Right lobe of liver (tissue), 6 donors: Measurements from ENCODE around the gene AKAP7. TPM values are rescaled to one million over a fixed set of nuclear protein-coding genes. Genes with fewer than 3 reads are reported as not detected.

Experiments used
- ATAC-seq, 4 donors: fragments of 200-7000 bp; cut with Tn5 transposase; one replicate each; pipeline ENCODE4 v1.9.1; 2020; ENCODE audit warnings: mild to moderate bottlenecking in 4 of 4, moderate library complexity in 4 of 4
- DNase-seq, 3 donors: peaks; one replicate each; pipeline ENCODE4 v3.0.0-alpha.2; 2020
- H3K27ac ChIP-seq, 3 donors: fragments of 200-600 bp; one replicate each; pipeline ENCODE4 v1.8.0; 2022
- H3K27me3 ChIP-seq, 2 donors: fragments of 200-600 bp; one replicate each; pipeline ENCODE4 v1.8.0; 2022
- H3K36me3 ChIP-seq, 4 donors: fragments of 200-600 bp; sonication (generic) in 1 of 4; one replicate each; pipeline versions ENCODE4 v1.5.1 to v1.8.0; 2017 to 2022; ENCODE audit warnings: control low read depth in 1 of 4
- H3K4me1 ChIP-seq, 4 donors: fragments of 200-600 bp; sonication (generic) in 1 of 4; one replicate each; pipeline versions ENCODE4 v1.5.1 to v1.8.0; 2017 to 2022; ENCODE audit warnings: control low read depth in 1 of 4
- H3K4me3 ChIP-seq, 3 donors: fragments of 200-600 bp; one replicate each; pipeline ENCODE4 v1.8.0; 2022
- H3K9me3 ChIP-seq, 4 donors: fragments of 200-600 bp; sonication (generic) in 1 of 4; one replicate each; pipeline versions ENCODE4 v1.5.1 to v1.8.0; 2017 to 2022; ENCODE audit warnings: control low read depth in 1 of 4
- POLR2A ChIP-seq: fragments of 450-650 bp; IDR thresholded peaks from one replicate; pipeline ENCODE4 v1.6.1; 2017; ENCODE audit warnings: antibody characterized with exemption, mild to moderate bottlenecking
- WGBS: methylation state at CpG from one replicate; pipeline ENCODE4 v1.1.6; 2018; ENCODE audit warnings: low coverage, low lambda C conversion rate; ENCODE audit not compliant: insufficient coverage; ENCODE audit errors: missing lambda C conversion rate; 5-methylcytosine and 5-hydroxymethylcytosine counted together
- intact Hi-C, 2 donors: fragments of 100-400 bp; cut with DNase I; formaldehyde crosslinking; loops; one replicate each; pipeline versions ENCODE4 v1.11.2 to v1.14.1; 2022
- total RNA-seq, 6 experiments: library from RNA; depleted of rRNA in 2 of 6; stranded (reverse); fragments of >200 nt in 2 of 6; fragmentation: NEBNext Ultra II Directional in 3 of 6; extraction: Animal tissue kit (Norgen Biotek cat#: 25700) in 3 of 6; gene quantifications; one replicate each; pipeline versions ENCODE4 v1.1.0 to v1.2.4, GENCODE V29; 2016 to 2023
- TF ChIP-seq, protein P1 (sequence below), 4 donors: fragments of 200-600 bp in 3 of 4; fragments of 450-650 bp in 1 of 4; IDR thresholded peaks; one replicate each; pipeline versions ENCODE4 v1.5.1 to v1.8.0; 2016 to 2022; ENCODE audit warnings: antibody characterized with exemption in 4 of 4, mild to moderate bottlenecking in 2 of 4
- donor health status: DM: no; HTN: yes; CAD: no.
- donor health status: DM: no; HTN: no; CAD: no.
- donor health status: DM: no; HTN: no; CAD: no.
- donor health status: DM: no; HTN: yes; CAD: no.
- donor health status: DM: no; HTN: yes; CAD: no.

AKAP7 gene
- total RNA-seq, 6 experiments from 2014 or later = 8.6 to 16.3 (median 12.6) TPM

GRCh38 chr6:131101911-131102680 lies 33.2 kb upstream of the AKAP7 start:
- no peak for DNase-seq
- Histone ChIP-seq H3K36me3 (no peaks in the 10 kb centered on the region), H3K4me1 (no peaks in the 10 kb centered on the region), H3K9me3 (no peaks in the 10 kb centered on the region), H3K4me3 (no peak overlapping the region), H3K27me3 (no peaks in the 10 kb centered on the region), H3K27ac (no peak overlapping the region)
- ATAC-seq = no peak
- intact Hi-C loops = no loop called here
- WGBS = 50% methylated on average over 5 of the region's 5 CpGs
- no peak for TF ChIP-seq POLR2A
- TF ChIP-seq, protein P1, sequence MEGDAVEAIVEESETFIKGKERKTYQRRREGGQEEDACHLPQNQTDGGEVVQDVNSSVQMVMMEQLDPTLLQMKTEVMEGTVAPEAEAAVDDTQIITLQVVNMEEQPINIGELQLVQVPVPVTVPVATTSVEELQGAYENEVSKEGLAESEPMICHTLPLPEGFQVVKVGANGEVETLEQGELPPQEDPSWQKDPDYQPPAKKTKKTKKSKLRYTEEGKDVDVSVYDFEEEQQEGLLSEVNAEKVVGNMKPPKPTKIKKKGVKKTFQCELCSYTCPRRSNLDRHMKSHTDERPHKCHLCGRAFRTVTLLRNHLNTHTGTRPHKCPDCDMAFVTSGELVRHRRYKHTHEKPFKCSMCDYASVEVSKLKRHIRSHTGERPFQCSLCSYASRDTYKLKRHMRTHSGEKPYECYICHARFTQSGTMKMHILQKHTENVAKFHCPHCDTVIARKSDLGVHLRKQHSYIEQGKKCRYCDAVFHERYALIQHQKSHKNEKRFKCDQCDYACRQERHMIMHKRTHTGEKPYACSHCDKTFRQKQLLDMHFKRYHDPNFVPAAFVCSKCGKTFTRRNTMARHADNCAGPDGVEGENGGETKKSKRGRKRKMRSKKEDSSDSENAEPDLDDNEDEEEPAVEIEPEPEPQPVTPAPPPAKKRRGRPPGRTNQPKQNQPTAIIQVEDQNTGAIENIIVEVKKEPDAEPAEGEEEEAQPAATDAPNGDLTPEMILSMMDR (IDR thresholded peaks at IDR 0.05) = no peak

DNA sequence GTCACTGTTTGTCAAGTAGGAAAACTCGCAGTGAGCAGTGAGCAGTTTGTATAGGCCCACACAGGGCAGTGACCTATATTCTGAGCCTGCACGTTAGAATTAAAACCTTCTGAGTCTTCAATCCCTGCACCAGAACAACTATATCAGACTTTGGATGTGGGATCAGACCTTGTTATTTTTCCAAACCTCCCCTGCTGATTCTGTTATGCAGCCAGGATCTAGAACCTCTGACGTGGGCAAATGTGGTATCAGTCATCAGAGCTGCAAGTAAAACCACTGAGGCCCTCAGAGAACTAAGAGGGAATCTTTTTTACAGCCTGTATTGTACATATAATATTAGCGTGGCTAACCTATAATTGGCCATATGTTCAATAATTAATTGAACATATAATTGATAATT lies 32.0 kb upstream of the AKAP7 start:
- TF ChIP-seq POLR2A = no peak
- TF ChIP-seq, protein P1 (IDR thresholded peaks at IDR 0.05) = no peak
- Histone ChIP-seq H3K9me3 (no peaks in the 10 kb centered on the region), H3K4me1 (no peaks in the 10 kb centered on the region), H3K27me3 (no peaks in the 10 kb centered on the region), H3K27ac (no peak overlapping the region), H3K36me3 (no peaks in the 10 kb centered on the region), H3K4me3 (no peak overlapping the region)
- intact Hi-C loops = no loop called here
- DNase-seq (no peak), ATAC-seq (no peak)
- 81% methylated on average over 4 of the region's 4 CpGs for WGBS

DNA sequence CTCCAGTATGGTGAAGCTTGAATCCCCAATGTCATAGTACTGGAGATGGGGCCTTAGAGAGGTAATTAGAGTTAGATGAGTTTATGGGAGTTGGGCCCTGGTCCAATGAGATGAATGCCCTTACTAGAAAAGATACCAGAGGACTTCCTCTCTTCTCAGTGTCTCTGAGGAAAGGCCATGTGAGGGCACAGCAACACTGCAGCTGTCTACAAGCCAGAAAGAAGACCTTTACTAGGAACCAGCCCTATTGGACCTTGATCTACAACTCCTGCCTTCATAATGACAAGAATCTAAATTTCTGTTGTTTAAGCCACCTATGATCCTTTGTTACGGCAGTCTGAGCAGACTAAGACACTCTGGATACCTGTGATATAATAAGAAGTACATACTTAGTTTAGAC lies 31.4 kb upstream of the AKAP7 start:
- DNase-seq = no peak
- WGBS = 88% methylated on average over 1 of the region's 1 CpG
- Histone ChIP-seq H3K27me3 (no peaks in the 10 kb centered on the region), H3K4me1 (no peaks in the 10 kb centered on the region), H3K4me3 (no peak overlapping the region), H3K9me3 (no peaks in the 10 kb centered on the region), H3K27ac (no peak overlapping the region), H3K36me3 (no peaks in the 10 kb centered on the region)
- peak in 1 of 4 donors; percentile 30 for ATAC-seq
- TF ChIP-seq POLR2A = no peak
- TF ChIP-seq, protein P1 (IDR thresholded peaks at IDR 0.05) = no peak
- intact Hi-C loops = no loop called here

GRCh38 chr6:131107151-131107550 lies 28.1 kb upstream of the AKAP7 start:
- WGBS = 70% methylated on average over 1 of the region's 1 CpG
- Histone ChIP-seq H3K27me3 (no peaks in the 10 kb centered on the region), H3K36me3 (no peaks in the 10 kb centered on the region), H3K9me3 (no peaks in the 10 kb centered on the region), H3K4me1 (no peaks in the 10 kb centered on the region), H3K4me3 (no peak overlapping the region), H3K27ac (no peak overlapping the region)
- no peak for TF ChIP-seq POLR2A
- TF ChIP-seq, protein P1 (IDR thresholded peaks at IDR 0.05) = no peak
- DNase-seq = no peak
- peak in 1 of 4 donors; percentile 74 for ATAC-seq
- intact Hi-C loops = no loop called here
